GM12892 (cell line): ENCODE results near the gene TRAPPC2L.
"Not testable (repeated sequence)": the region's sequence is repeated elsewhere in the genome, so short reads cannot be mapped to it uniquely, and the experiment has no call there.

Experiments
- DNase-seq: peaks from one replicate; pipeline ENCODE4 v3.0.0; 2011; ENCODE audit not compliant: insufficient read length
- FAIRE-seq: peaks from 2 replicates; lab custom pipeline; 2011; peaks lifted over from hg19 to GRCh38; lab: Jason Lieb, UNC
- POLR2A ChIP-seq: IDR thresholded peaks from 2 replicates; pipeline ENCODE4 v1.6.1; 2011; ENCODE audit warnings: low read depth, low read length, control low read depth
- POLR2AphosphoS5 ChIP-seq: IDR thresholded peaks from 2 replicates; pipeline ENCODE4 v1.6.1; 2011; ENCODE audit warnings: low read depth, low read length, control low read depth
- TAF1 ChIP-seq: IDR thresholded peaks from 2 replicates; pipeline ENCODE4 v1.6.1; 2011; ENCODE audit warnings: low read depth, mild to moderate bottlenecking, control low read depth, low read length, borderline replicate concordance

Gene TRAPPC2L

DNA sequence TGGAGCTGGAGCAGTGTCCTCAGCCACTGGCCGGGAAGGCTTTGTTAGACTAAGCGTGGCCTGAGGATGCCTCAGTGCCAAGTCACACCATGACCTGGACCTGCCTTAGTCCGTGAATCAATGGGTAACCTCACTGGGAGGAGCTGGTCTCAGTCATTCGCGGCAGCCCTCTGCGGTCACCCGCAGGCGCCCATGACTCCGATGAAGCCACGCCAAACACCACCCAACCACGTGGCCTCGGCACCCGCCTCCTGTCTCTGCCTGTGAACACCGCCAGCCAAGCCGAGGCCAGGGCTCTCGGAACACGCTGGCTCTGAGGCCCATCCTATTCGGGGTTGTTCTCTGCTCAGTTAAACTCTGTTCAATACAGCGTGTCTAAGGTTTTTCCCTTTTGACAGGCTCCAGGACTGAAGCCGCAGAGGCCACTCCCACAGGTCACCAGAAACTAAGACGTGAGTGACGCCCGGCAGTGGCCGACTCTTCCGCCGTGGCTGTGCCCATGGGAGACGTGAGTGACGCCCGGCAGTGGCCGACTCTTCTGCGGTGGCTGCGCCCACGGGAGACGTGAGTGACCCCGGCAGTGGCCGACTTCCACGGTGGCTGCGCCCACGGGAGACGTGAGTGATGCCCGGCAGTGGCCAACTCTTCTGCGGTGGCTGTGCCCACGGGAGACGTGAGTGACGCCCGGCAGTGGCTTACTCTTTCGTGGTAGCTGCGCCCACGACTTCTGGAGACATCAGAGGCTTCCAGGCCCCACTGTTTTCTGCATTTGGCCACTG lies 26.4 kb downstream of the TRAPPC2L start:
- DNase-seq (no peak), FAIRE-seq (no peak)
- TF ChIP-seq TAF1, result no peak
- no peak for TF ChIP-seq POLR2A

GRCh38 chr16:88883946-88884345 lies 27.0 kb downstream of the TRAPPC2L start:
- TF ChIP-seq POLR2AphosphoS5, result no peak
- TF ChIP-seq POLR2A, result no peak
- no peak for TF ChIP-seq TAF1
- FAIRE-seq (no peak), DNase-seq (no peak)

GRCh38 chr16:88884569-88885271 lies 27.8 kb downstream of the TRAPPC2L start:
- TF ChIP-seq TAF1 (no peak), POLR2AphosphoS5 (no peak), POLR2A (no peak)
- FAIRE-seq (no peak), DNase-seq (no peak)

GRCh38 chr16:88885693-88886280 lies 28.9 kb downstream of the TRAPPC2L start:
- TF ChIP-seq TAF1, result no peak
- TF ChIP-seq POLR2AphosphoS5, result no peak
- no peak for TF ChIP-seq POLR2A
- FAIRE-seq (no peak), DNase-seq (no peak)

- DNase-seq (no peak), FAIRE-seq (no peak)
- TF ChIP-seq TAF1 (no peak), POLR2AphosphoS5 (no peak)
These were observed 29.5 kb downstream of the TRAPPC2L start for GRCh38 chr16:88886420-88886844.

GRCh38 chr16:88886845-88887521 lies 30.1 kb downstream of the TRAPPC2L start:
- DNase-seq, result no peak

GRCh38 chr16:88888057-88888456 lies 31.1 kb downstream of the TRAPPC2L start:
- TF ChIP-seq TAF1 (no peak), POLR2AphosphoS5 (no peak), POLR2A (no peak)
- DNase-seq (no peak), FAIRE-seq (no peak)

More at GRCh38 chr16:88886845-88887521, 30.1 kb downstream of the TRAPPC2L start:
- no peak for FAIRE-seq
- TF ChIP-seq POLR2AphosphoS5 (no peak), POLR2A (no peak), TAF1 (no peak)

- TF ChIP-seq TAF1 (no peak), POLR2AphosphoS5 (no peak), POLR2A (no peak)
- no peak for FAIRE-seq
- DNase-seq, result no peak
These were observed 31.8 kb downstream of the TRAPPC2L start for GRCh38 chr16:88888461-88889387.

- FAIRE-seq, DNase-seq: not testable (repeated sequence)
These were observed 32.9 kb downstream of the TRAPPC2L start for GRCh38 chr16:88889702-88890352.

- no peak for FAIRE-seq
- TF ChIP-seq POLR2AphosphoS5, result no peak
- TF ChIP-seq TAF1, result no peak
- no peak for TF ChIP-seq POLR2A
These were observed 34.2 kb downstream of the TRAPPC2L start for GRCh38 chr16:88891083-88891482.

More at GRCh38 chr16:88891083-88891482, 34.2 kb downstream of the TRAPPC2L start:
- DNase-seq, result no peak
